ENCODE results near the gene CAMK1. TPM values are rescaled to one million over a fixed set of nuclear protein-coding genes. Genes with fewer than 3 reads are reported as not detected.

Gene CAMK1
- total and polyA plus RNA-seq, 5 experiments from 2014 or later: 0.17 to 1.1 (median 0.96) TPM

GRCh38 chr3:9792405-9793160 lies 22.8 kb upstream of the CAMK1 start, which contains the start of the genes ARPC4 and TADA3:
Gene ARPC4, plus strand, starts transcription at chr3:9793082. Its CDS starts 40 bp downstream, at chr3:9793122.
Gene TADA3, minus strand, starts transcription at chr3:9792473. Its CDS starts 1,007 bp downstream, at chr3:9791466.
- POLR2A ChIA-PET: interaction anchor here (0.6 to 3.5 kb wide), 30 partner anchors 9 to 1851 kb away, joined by 3 to 47 read pairs (median 4); partner anchors contain the start of genes BRPF1, CRELD1, EMC3 and FANCD2
- H3K27me3 Mint-ChIP-seq: no peaks in the 10 kb centered on the region
- H3K4me1 Mint-ChIP-seq: peaks cover 36 to 78% (median 73%) of the 10 kb centered on the region in 4 donors
- H3K9me3 Mint-ChIP-seq: no peaks in the 10 kb centered on the region
- peaks cover 10 to 57% (median 17%) of the 10 kb centered on the region in 3 donors for H3K36me3 Mint-ChIP-seq
- H3K27ac Mint-ChIP-seq: peak within 1 kb of the TSS; percentile 95 to 100 (median 99)
- ATAC-seq (peak; percentile 86 to 87), DNase-seq (peak; percentile 85 to 98 (median 89))
- peak within 1 kb of the TSS; percentile 91 to 100 (median 96) for H3K4me3 Mint-ChIP-seq

- DNase-seq (no peak), ATAC-seq (no peak)
- Mint-ChIP-seq H3K27ac (peak overlapping the region; percentile 95 to 100 (median 99)), H3K27me3 (no peaks in the 10 kb centered on the region), H3K4me3 (peak overlapping the region; percentile 91 to 100 (median 96)), H3K4me1 (peaks cover 35 to 77% (median 71%) of the 10 kb centered on the region in 4 donors), H3K9me3 (no peaks in the 10 kb centered on the region), H3K36me3 (peaks cover 13 to 56% (median 21%) of the 10 kb centered on the region in 3 donors)
- POLR2A ChIA-PET: interaction anchor here (0.6 to 3.5 kb wide), 26 partner anchors 10 to 1852 kb away, joined by 3 to 47 read pairs (median 5); partner anchors contain the start of genes BRPF1, CRELD1, FANCD2 and IL17RC
These were observed 22.1 kb upstream of the CAMK1 start for GRCh38 chr3:9791790-9792404.

GRCh38 chr3:9791127-9791526 lies 21.4 kb upstream of the CAMK1 start:
- H3K4me1 Mint-ChIP-seq: peaks cover 35 to 70% (median 65%) of the 10 kb centered on the region in 4 donors
- H3K27me3 Mint-ChIP-seq: no peaks in the 10 kb centered on the region
- peaks cover 13 to 57% (median 26%) of the 10 kb centered on the region in 3 donors for H3K36me3 Mint-ChIP-seq
- peak overlapping the region in 7 of 10 donors; percentile 14 to 100 (median 98) for H3K27ac Mint-ChIP-seq
- POLR2A ChIA-PET: interaction anchor here (0.7 to 3.5 kb wide), 6 partner anchors 11 to 394 kb away, joined by 3 to 47 read pairs (median 4); partner anchors contain the start of genes MTMR14, OGG1 and VHL
- DNase-seq (no peak), ATAC-seq (no peak)
- peak overlapping the region; percentile 91 to 100 (median 96) for H3K4me3 Mint-ChIP-seq
- H3K9me3 Mint-ChIP-seq: no peaks in the 10 kb centered on the region

GRCh38 chr3:9787714-9788113 lies 18.0 kb upstream of the CAMK1 start:
- H3K27ac Mint-ChIP-seq: peak overlapping the region in 9 of 10 donors; percentile 8 to 88 (median 54)
- H3K36me3 Mint-ChIP-seq: peaks cover 13 to 66% (median 32%) of the 10 kb centered on the region in 3 donors
- H3K9me3 Mint-ChIP-seq: no peaks in the 10 kb centered on the region
- H3K27me3 Mint-ChIP-seq: no peaks in the 10 kb centered on the region
- DNase-seq (no peak), ATAC-seq (no peak)
- POLR2A ChIA-PET: no interaction called here
- H3K4me1 Mint-ChIP-seq: peaks cover 22 to 47% (median 43%) of the 10 kb centered on the region in 4 donors
- H3K4me3 Mint-ChIP-seq: peak overlapping the region in 1 of 10 donors; percentile 52

GRCh38 chr3:9786825-9787669 lies 17.3 kb upstream of the CAMK1 start:
- ATAC-seq (no peak), DNase-seq (no peak)
- POLR2A ChIA-PET: no interaction called here
- H3K27ac Mint-ChIP-seq: peak overlapping the region in 7 of 10 donors; percentile 8 to 88 (median 69)
- H3K36me3 Mint-ChIP-seq: peaks cover 13 to 72% (median 36%) of the 10 kb centered on the region in 3 donors
- no peaks in the 10 kb centered on the region for H3K27me3 Mint-ChIP-seq
- peaks cover 25 to 52% (median 47%) of the 10 kb centered on the region in 4 donors for H3K4me1 Mint-ChIP-seq
- H3K9me3 Mint-ChIP-seq: no peaks in the 10 kb centered on the region
- peak overlapping the region in 1 of 10 donors; percentile 11 for H3K4me3 Mint-ChIP-seq

GRCh38 chr3:9786209-9786739 lies 16.5 kb upstream of the CAMK1 start:
- H3K4me3 Mint-ChIP-seq: no peak overlapping the region
- H3K27ac Mint-ChIP-seq: peak overlapping the region in 2 of 10 donors; percentile 8 to 24
- H3K36me3 Mint-ChIP-seq: peaks cover 13 to 78% (median 36%) of the 10 kb centered on the region in 3 donors
- no peaks in the 10 kb centered on the region for H3K9me3 Mint-ChIP-seq
- ATAC-seq (no peak), DNase-seq (no peak)
- no peaks in the 10 kb centered on the region for H3K27me3 Mint-ChIP-seq
- H3K4me1 Mint-ChIP-seq: peaks cover 24 to 48% (median 46%) of the 10 kb centered on the region in 4 donors
- POLR2A ChIA-PET: interaction anchor here (1.5 kb wide), 1 partner anchor 106 kb away, joined by 5 read pairs; no protein-coding TSS in a partner anchor

- Mint-ChIP-seq H3K36me3 (peaks cover 13 to 79% (median 36%) of the 10 kb centered on the region in 3 donors), H3K9me3 (no peaks in the 10 kb centered on the region), H3K27me3 (no peaks in the 10 kb centered on the region), H3K4me3 (no peak overlapping the region), H3K4me1 (peaks cover 20 to 50% (median 45%) of the 10 kb centered on the region in 4 donors), H3K27ac (peak overlapping the region in 1 of 10 donors; percentile 17)
- ATAC-seq (no peak), DNase-seq (no peak)
- POLR2A ChIA-PET: interaction anchor here (1.5 kb wide), 1 partner anchor 106 kb away, joined by 5 read pairs; no protein-coding TSS in a partner anchor
These were observed 15.9 kb upstream of the CAMK1 start for GRCh38 chr3:9785602-9786001.

GRCh38 chr3:9784965-9785364 lies 15.2 kb upstream of the CAMK1 start:
- Mint-ChIP-seq H3K27me3 (no peaks in the 10 kb centered on the region), H3K4me1 (peaks cover 21 to 50% (median 45%) of the 10 kb centered on the region in 4 donors), H3K36me3 (peaks cover 9 to 73% (median 32%) of the 10 kb centered on the region in 3 donors), H3K9me3 (no peaks in the 10 kb centered on the region), H3K4me3 (no peak overlapping the region), H3K27ac (no peak overlapping the region)
- ATAC-seq: no peak
- POLR2A ChIA-PET: interaction anchor here (1.5 kb wide), 1 partner anchor 107 kb away, joined by 5 read pairs; no protein-coding TSS in a partner anchor
- no peak for DNase-seq

- Mint-ChIP-seq H3K4me3 (no peak overlapping the region), H3K36me3 (peaks cover 6 to 63% (median 27%) of the 10 kb centered on the region in 3 donors), H3K27ac (no peak overlapping the region), H3K4me1 (peaks cover 29 to 51% (median 50%) of the 10 kb centered on the region in 4 donors), H3K9me3 (no peaks in the 10 kb centered on the region), H3K27me3 (no peaks in the 10 kb centered on the region)
- ATAC-seq (no peak), DNase-seq (no peak)
- POLR2A ChIA-PET: interaction anchor here (0.7 kb wide), 1 partner anchor 23 kb away, joined by 3 read pairs; no protein-coding TSS in a partner anchor
These were observed 14.2 kb upstream of the CAMK1 start for GRCh38 chr3:9783954-9784353.

- POLR2A ChIA-PET: interaction anchor here (0.7 kb wide), 1 partner anchor 20 kb away, joined by 3 read pairs; no protein-coding TSS in a partner anchor
- ATAC-seq (no peak), DNase-seq (peak in 1 of 10 donors; percentile 12)
- Mint-ChIP-seq H3K36me3 (peaks cover 5 to 58% (median 24%) of the 10 kb centered on the region in 3 donors), H3K4me3 (no peak overlapping the region), H3K27me3 (no peaks in the 10 kb centered on the region), H3K27ac (peak overlapping the region in 1 of 10 donors; percentile 82), H3K9me3 (no peaks in the 10 kb centered on the region), H3K4me1 (peaks cover 33 to 61% (median 58%) of the 10 kb centered on the region in 4 donors)
These were observed 13.0 kb upstream of the CAMK1 start for GRCh38 chr3:9782770-9783169.

GRCh38 chr3:9781978-9782603 lies 12.3 kb upstream of the CAMK1 start:
- peak overlapping the region in 1 of 10 donors; percentile 53 for H3K4me3 Mint-ChIP-seq
- H3K27me3 Mint-ChIP-seq: no peaks in the 10 kb centered on the region
- no peak for ATAC-seq
- POLR2A ChIA-PET: interaction anchor here (0.7 to 2.8 kb wide), 4 partner anchors 11 to 50 kb away, joined by 3 to 18 read pairs (median 6); partner anchors contain the start of genes ARPC4 and TADA3
- peaks cover 33 to 61% (median 57%) of the 10 kb centered on the region in 4 donors for H3K4me1 Mint-ChIP-seq
- no peak for DNase-seq
- H3K36me3 Mint-ChIP-seq: peaks cover 0 to 51% (median 19%) of the 10 kb centered on the region in 3 donors
- H3K9me3 Mint-ChIP-seq: no peaks in the 10 kb centered on the region
- H3K27ac Mint-ChIP-seq: peak overlapping the region in 5 of 10 donors; percentile 3 to 82 (median 31)

Measured in naive thymus-derived CD8-positive, alpha-beta T cell (primary cell).